Pancreas (tissue), 10 donors: ENCODE data around the gene AMIGO2. TPM values are rescaled to one million over a fixed set of nuclear protein-coding genes. Genes with fewer than 3 reads are reported as not detected.

Source experiments
- ATAC-seq, 4 donors: fragments of 200-7000 bp; cut with Tn5 transposase; one replicate each; pipeline versions ENCODE4 v1.8.0 to v1.9.1; 2020; ENCODE audit warnings: mild to moderate bottlenecking in 4 of 4, moderate library complexity in 4 of 4
- DNase-seq, 6 donors: peaks; one replicate each; pipeline ENCODE4 v3.0.0-alpha.2; 2020
- FAIRE-seq: peaks from 2 replicates; lab custom pipeline; 2012; peaks lifted over from hg19 to GRCh38; lab: Jason Lieb, UNC
- H3K27ac ChIP-seq, 4 donors: fragments of 200-600 bp; sonication (generic); 1 replicate in 3 of 4; 2 replicates in 1 of 4; pipeline versions ENCODE4 v1.5.0 to v1.8.0; 2020
- H3K27me3 ChIP-seq, 4 donors: fragments of 200-600 bp; one replicate each; pipeline ENCODE4 v1.8.0; 2021
- H3K36me3 ChIP-seq, 3 donors: fragments of 200-600 bp; sonication (generic) in 1 of 3; one replicate each; pipeline versions ENCODE4 v1.5.0 to v1.8.0; 2020 to 2021
- H3K4me1 ChIP-seq, 3 donors: fragments of 200-600 bp; one replicate each; pipeline ENCODE4 v1.8.0; 2021
- H3K4me3 ChIP-seq, 4 donors: fragments of 200-600 bp; sonication (generic) in 2 of 4; one replicate each; pipeline versions ENCODE4 v1.5.0 to v1.8.0; 2020 to 2021
- H3K9me3 ChIP-seq, 4 donors: fragments of 200-600 bp; one replicate each; pipeline ENCODE4 v1.8.0; 2021
- WGBS, 2 donors: extraction: QIAGEN DNeasy Blood & Tissue Kit; methylation state at CpG; one replicate each; pipeline ENCODE4 v1.1.7; 2013; 5-methylcytosine and 5-hydroxymethylcytosine counted together
- intact Hi-C, 3 donors: fragments of 100-400 bp; cut with DNase I; formaldehyde crosslinking; loops; one replicate each; pipeline versions ENCODE4 v1.11.1 to v1.14.2; 2022
- polyA plus RNA-seq, 2 donors: library from polyadenylated mRNA; stranded (reverse); fragments of 200-250 nt; gene quantifications; one replicate each; pipeline ENCODE4 v1.2.3, GENCODE V29; 2013
- total RNA-seq, 6 donors: library from RNA; stranded (reverse); fragmentation: NEBNext Ultra II Directional in 4 of 6; extraction: Animal tissue kit (Norgen Biotek cat#: 25700) in 4 of 6; gene quantifications; one replicate each; pipeline versions ENCODE4 v1.2.1 to v1.2.4, GENCODE V29; 2021 to 2023
- TF ChIP-seq, protein P1 (sequence below), 4 donors: fragments of 200-600 bp; sonication (generic) in 3 of 4; IDR thresholded peaks; one replicate each; pipeline versions ENCODE4 v1.5.0 to v1.8.0; 2021; ENCODE audit warnings: antibody characterized with exemption in 4 of 4
- donor health status: healthy with polysubstance abuse.
- donor health status: DM: no; HTN: no; CAD: no; lungs with moderate emphysema.
- donor health status: DM: no; HTN: no; CAD: no.
- donor health status: control.
- donor health status: control.
- donor health status: Bipolar disorder and iron deficiency.
- donor health status: DM: yes; HTN: yes; CAD: no.
- donor health status: DM: no; HTN: no; CAD: no.
- donor health status: DM: no; HTN: no; CAD: no.
- donor health status: DM: yes; HTN: yes; CAD: no.

Gene AMIGO2
- total and polyA plus RNA-seq, 8 donors: 1.3 to 7.5 (median 2.2) TPM

GRCh38 chr12:47033789-47034555 is 45.8 kb downstream of the AMIGO2 start:
- TF ChIP-seq, protein P1, sequence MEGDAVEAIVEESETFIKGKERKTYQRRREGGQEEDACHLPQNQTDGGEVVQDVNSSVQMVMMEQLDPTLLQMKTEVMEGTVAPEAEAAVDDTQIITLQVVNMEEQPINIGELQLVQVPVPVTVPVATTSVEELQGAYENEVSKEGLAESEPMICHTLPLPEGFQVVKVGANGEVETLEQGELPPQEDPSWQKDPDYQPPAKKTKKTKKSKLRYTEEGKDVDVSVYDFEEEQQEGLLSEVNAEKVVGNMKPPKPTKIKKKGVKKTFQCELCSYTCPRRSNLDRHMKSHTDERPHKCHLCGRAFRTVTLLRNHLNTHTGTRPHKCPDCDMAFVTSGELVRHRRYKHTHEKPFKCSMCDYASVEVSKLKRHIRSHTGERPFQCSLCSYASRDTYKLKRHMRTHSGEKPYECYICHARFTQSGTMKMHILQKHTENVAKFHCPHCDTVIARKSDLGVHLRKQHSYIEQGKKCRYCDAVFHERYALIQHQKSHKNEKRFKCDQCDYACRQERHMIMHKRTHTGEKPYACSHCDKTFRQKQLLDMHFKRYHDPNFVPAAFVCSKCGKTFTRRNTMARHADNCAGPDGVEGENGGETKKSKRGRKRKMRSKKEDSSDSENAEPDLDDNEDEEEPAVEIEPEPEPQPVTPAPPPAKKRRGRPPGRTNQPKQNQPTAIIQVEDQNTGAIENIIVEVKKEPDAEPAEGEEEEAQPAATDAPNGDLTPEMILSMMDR (IDR thresholded peaks at IDR 0.05): no peak
- intact Hi-C loops: loop anchor here in 2 of 3 donors (5.0 to 10.0 kb wide), 3 partner anchors 278 to 743 kb away; no protein-coding TSS in a partner anchor
- WGBS, 2 donors: 75 to 79% methylated on average over 5 of the region's 5 CpGs
- Histone ChIP-seq H3K4me1 (peaks cover 8 to 21% (median 15%) of the 10 kb centered on the region in 3 donors), H3K4me3 (no peak overlapping the region), H3K9me3 (no peaks in the 10 kb centered on the region), H3K27me3 (no peaks in the 10 kb centered on the region), H3K36me3 (no peaks in the 10 kb centered on the region), H3K27ac (peak overlapping the region in 1 of 4 donors; percentile 14)
- DNase-seq: no peak
- FAIRE-seq: no peak
- ATAC-seq: no peak

GRCh38 chr12:47033081-47033480 is 46.7 kb downstream of the AMIGO2 start:
- Histone ChIP-seq H3K27me3 (no peaks in the 10 kb centered on the region), H3K4me1 (peaks cover 8 to 15% (median 9%) of the 10 kb centered on the region in 3 donors), H3K9me3 (no peaks in the 10 kb centered on the region), H3K4me3 (no peak overlapping the region), H3K36me3 (no peaks in the 10 kb centered on the region), H3K27ac (no peak overlapping the region)
- DNase-seq (peak in 1 of 6 donors; percentile 22), ATAC-seq (peak; percentile 69 to 81 (median 75)), FAIRE-seq (no peak)
- TF ChIP-seq, protein P1 (IDR thresholded peaks at IDR 0.05): no peak
- intact Hi-C loops: loop anchor here in 2 of 3 donors (5.0 to 10.0 kb wide), 3 partner anchors 279 to 744 kb away; no protein-coding TSS in a partner anchor
- WGBS, 2 donors: 28 to 38% methylated on average over 5 of the region's 5 CpGs

- intact Hi-C loops: loop anchor here in 2 of 3 donors (5.0 to 10.0 kb wide), 3 partner anchors 280 to 745 kb away; no protein-coding TSS in a partner anchor
- DNase-seq (no peak), ATAC-seq (peak; percentile 78 to 89 (median 86)), FAIRE-seq (peak; percentile 92)
- Histone ChIP-seq H3K36me3 (no peaks in the 10 kb centered on the region), H3K4me3 (no peak overlapping the region), H3K9me3 (no peaks in the 10 kb centered on the region), H3K4me1 (peaks cover 4 to 10% (median 5%) of the 10 kb centered on the region in 3 donors), H3K27me3 (no peaks in the 10 kb centered on the region), H3K27ac (no peak overlapping the region)
- TF ChIP-seq, protein P1 (IDR thresholded peaks at IDR 0.05): peak in 2 of 4 donors; percentile 28 to 44
- WGBS, 2 donors: 4% methylated on average over 1 of the region's 1 CpG
These were observed 47.1 kb downstream of the AMIGO2 start for GRCh38 chr12:47032644-47033043.

DNA sequence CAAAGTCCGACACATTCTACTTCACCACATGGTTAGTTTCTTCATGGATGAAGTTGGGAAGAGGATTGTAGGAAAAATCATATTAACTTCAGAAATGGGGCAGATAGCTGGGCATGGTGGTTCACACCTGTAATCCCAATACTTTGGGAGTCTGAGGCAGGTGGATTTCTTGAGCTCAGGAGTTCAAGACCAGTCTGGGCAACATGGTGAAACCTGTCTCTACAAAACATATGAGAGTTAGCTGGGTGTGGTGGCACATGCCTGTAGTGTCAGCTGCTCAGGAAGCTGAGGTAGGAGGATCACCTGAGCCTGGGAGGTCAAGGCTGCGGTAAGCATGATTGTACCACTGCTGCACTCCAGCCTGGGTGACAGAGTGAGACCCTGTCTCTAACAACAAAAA is 49.9 kb downstream of the AMIGO2 start:
- intact Hi-C loops: loop anchor here in 2 of 3 donors (5.0 to 10.0 kb wide), 3 partner anchors 282 to 747 kb away; no protein-coding TSS in a partner anchor
- H3K27ac ChIP-seq: no peak overlapping the region
- no peak for DNase-seq
- H3K36me3 ChIP-seq: no peaks in the 10 kb centered on the region
- ATAC-seq: no peak
- TF ChIP-seq, protein P1 (IDR thresholded peaks at IDR 0.05): no peak
- no peaks in the 10 kb centered on the region for H3K4me1 ChIP-seq
- H3K27me3 ChIP-seq: no peaks in the 10 kb centered on the region
- H3K4me3 ChIP-seq: no peak overlapping the region
- no peak for FAIRE-seq
- no peaks in the 10 kb centered on the region for H3K9me3 ChIP-seq
- 89 to 96% methylated on average over 2 of the region's 2 CpGs for WGBS, 2 donors
